ENCODE data around the gene SHOC1. TPM values are rescaled to one million over a fixed set of nuclear protein-coding genes. Genes with fewer than 3 reads are reported as not detected.

SHOC1 gene
- under 1 TPM in 1 of 4 donors, not detected in 3; 0.13 TPM for total RNA-seq

DNA sequence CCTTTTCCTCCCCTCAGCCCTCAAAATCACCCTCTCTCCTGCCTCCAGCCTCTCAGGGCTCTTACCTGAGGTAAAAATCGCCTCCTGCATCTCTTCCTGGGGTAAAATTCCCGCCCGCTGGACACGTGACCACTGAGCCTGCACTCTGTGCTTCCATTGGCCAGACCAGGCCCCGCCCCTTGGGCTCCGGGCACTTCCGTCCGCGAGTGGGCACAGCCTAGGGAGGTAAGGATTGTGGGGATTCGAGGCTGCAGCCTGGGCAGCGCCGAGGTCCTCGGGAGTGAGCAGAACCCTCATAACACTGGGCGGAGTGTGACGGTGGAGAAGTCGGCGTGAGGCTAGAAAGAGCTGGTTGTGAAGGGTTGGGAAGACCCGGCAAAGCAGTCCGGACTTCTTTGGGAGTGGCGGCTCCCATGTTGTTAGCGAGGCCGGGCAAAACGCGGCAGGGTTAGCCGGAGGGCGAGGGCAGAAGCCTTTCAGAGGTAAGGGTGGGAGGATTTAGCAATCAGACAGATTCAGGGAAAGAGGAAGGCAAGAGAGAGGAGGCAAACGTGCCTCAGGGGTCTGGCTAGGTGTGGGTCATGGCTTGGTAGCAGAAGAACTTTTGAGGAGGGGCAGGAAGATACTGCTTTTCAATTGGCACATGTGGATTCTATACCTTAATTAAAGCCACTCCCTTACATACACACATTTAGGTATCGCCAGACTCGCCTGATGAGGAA is at the start of gene SHOC1:
SHOC1 (minus strand) TSS at position 103 of the 722 bp plus-strand sequence. CDS start 3,519 bp downstream, outside the sequence.
- Histone ChIP-seq H3K4me3 (replicated peaks in 1 of 3) (no peak within 1 kb of the TSS), H3K36me3 (no peaks in the 10 kb centered on the region), H3K27ac (no peak within 1 kb of the TSS), H3K9me3 (no peaks in the 10 kb centered on the region), H3K4me1 (no peaks in the 10 kb centered on the region), H3K27me3 (no peaks in the 10 kb centered on the region)
- TF ChIP-seq, protein P1, sequence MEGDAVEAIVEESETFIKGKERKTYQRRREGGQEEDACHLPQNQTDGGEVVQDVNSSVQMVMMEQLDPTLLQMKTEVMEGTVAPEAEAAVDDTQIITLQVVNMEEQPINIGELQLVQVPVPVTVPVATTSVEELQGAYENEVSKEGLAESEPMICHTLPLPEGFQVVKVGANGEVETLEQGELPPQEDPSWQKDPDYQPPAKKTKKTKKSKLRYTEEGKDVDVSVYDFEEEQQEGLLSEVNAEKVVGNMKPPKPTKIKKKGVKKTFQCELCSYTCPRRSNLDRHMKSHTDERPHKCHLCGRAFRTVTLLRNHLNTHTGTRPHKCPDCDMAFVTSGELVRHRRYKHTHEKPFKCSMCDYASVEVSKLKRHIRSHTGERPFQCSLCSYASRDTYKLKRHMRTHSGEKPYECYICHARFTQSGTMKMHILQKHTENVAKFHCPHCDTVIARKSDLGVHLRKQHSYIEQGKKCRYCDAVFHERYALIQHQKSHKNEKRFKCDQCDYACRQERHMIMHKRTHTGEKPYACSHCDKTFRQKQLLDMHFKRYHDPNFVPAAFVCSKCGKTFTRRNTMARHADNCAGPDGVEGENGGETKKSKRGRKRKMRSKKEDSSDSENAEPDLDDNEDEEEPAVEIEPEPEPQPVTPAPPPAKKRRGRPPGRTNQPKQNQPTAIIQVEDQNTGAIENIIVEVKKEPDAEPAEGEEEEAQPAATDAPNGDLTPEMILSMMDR (IDR thresholded peaks at IDR 0.05) = no peak
- no peak for TF ChIP-seq POLR2A (IDR thresholded peaks at IDR 0.05)
- intact Hi-C loops (cut with DNase I) = no loop called here
- DNase-seq = no peak
- 87 to 93% methylated on average over 29 of the region's 29 CpGs for WGBS, 2 donors

DNA sequence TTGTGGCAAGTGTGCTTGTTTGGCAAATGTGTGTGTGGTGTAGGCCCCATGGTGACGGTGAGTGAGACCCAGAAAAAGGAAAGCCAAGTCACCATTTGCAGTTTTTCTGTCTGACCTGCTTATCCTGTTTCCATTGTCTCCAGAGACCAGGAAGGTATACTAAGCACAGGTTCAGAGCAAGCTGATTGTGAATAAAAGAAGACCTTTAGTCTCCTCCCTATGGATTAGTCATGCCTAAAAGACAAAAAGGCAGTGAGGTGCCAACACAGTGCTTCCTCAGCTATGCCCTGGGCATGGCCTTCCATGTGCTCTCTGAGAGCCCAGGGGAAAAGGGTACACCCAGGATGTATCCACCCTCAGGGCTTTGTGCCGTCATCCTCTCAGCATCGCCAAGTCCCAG is 49.2 kb upstream of the SHOC1 start:
- Histone ChIP-seq H3K9me3 (no peaks in the 10 kb centered on the region), H3K4me3 (replicated peaks in 1 of 3) (no peak overlapping the region), H3K27me3 (no peaks in the 10 kb centered on the region), H3K27ac (no peak overlapping the region), H3K4me1 (peaks cover 0 to 4% of the 10 kb centered on the region in 2 donors), H3K36me3 (no peaks in the 10 kb centered on the region)
- WGBS, 2 donors = 82 to 88% methylated on average over 3 of the region's 3 CpGs
- TF ChIP-seq, protein P1 (IDR thresholded peaks at IDR 0.05) = no peak
- no peak for TF ChIP-seq POLR2A (IDR thresholded peaks at IDR 0.05)
- no peak for DNase-seq
- intact Hi-C loops (cut with DNase I) = no loop called here

DNA sequence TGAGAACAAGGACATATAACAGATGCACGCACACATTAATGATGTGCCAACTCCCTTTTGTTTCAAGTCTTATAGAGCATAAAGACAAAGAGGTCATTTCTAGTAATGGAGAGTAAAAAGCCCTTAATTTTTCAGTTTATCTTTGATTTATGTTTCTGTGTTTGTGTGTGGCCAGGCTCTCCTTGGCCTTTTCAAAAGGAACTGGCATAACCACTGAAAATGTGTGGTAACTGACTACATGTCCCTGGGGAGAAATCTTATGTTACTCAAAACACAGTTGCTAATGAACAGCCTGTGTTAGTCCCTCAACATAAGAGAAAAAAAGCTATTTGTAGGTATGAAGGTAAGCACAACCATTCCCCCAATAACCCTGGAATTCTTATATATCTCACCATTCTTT is 47.6 kb upstream of the SHOC1 start:
- no peaks in the 10 kb centered on the region for H3K9me3 ChIP-seq
- H3K27ac ChIP-seq = no peak overlapping the region
- TF ChIP-seq POLR2A (IDR thresholded peaks at IDR 0.05) = no peak
- TF ChIP-seq, protein P1 (IDR thresholded peaks at IDR 0.05) = no peak
- H3K27me3 ChIP-seq = no peaks in the 10 kb centered on the region
- H3K4me3 ChIP-seq (replicated peaks in 1 of 3) = no peak overlapping the region
- peaks cover 0 to 4% of the 10 kb centered on the region in 2 donors for H3K4me1 ChIP-seq
- WGBS, 2 donors = 90 to 93% methylated on average over 1 of the region's 1 CpG
- DNase-seq = no peak
- no peaks in the 10 kb centered on the region for H3K36me3 ChIP-seq
- intact Hi-C loops (cut with DNase I) = no loop called here

DNA sequence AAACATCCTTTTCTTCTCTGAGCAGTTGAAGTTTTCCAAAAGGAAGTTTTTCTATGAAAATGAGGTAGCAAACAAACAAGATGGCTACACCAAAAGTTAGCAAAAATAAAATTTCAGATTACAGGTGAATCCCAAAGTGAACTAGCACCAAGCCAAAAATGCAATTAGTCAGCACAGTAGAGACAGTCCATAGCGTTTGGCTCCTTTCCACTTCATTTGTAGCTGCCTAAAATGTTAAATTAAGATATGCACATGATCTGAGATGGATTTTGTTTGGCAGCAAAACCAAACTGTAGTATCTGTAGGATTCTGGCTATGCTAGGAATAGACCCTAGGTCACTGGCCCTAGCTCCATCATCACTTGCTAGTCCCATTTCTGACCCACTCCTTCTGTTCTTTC is 45.7 kb upstream of the SHOC1 start:
- 74 to 86% methylated on average over 1 of the region's 1 CpG for WGBS, 2 donors
- no peak for DNase-seq
- H3K36me3 ChIP-seq = no peaks in the 10 kb centered on the region
- H3K9me3 ChIP-seq = no peaks in the 10 kb centered on the region
- intact Hi-C loops (cut with DNase I) = no loop called here
- TF ChIP-seq POLR2A (IDR thresholded peaks at IDR 0.05) = no peak
- TF ChIP-seq, protein P1 (IDR thresholded peaks at IDR 0.05) = no peak
- H3K4me1 ChIP-seq = peaks cover 0 to 4% of the 10 kb centered on the region in 2 donors
- no peaks in the 10 kb centered on the region for H3K27me3 ChIP-seq
- no peak overlapping the region for H3K4me3 ChIP-seq (replicated peaks in 1 of 3)
- H3K27ac ChIP-seq = no peak overlapping the region

DNA sequence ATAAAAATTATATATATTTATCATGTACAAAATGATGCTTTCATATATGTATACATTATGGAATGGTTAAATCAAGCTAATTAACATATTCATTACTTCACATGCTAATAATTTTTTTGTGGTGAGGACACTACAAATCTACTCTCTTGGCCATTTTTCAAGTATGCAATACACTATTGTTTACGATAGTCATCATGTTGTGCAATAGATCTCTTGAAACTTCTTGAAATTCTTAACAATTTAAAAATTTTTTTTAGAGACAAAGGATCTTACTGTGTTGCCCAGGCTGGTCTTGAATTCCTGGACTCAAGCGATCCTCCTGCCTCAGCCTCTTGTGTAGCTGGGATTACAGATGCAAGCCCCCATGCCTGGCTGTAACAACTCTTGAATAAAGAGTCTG is 45.2 kb upstream of the SHOC1 start:
- no peaks in the 10 kb centered on the region for H3K9me3 ChIP-seq
- intact Hi-C loops (cut with DNase I) = no loop called here
- peaks cover 0 to 4% of the 10 kb centered on the region in 2 donors for H3K4me1 ChIP-seq
- 75 to 79% methylated on average over 2 of the region's 2 CpGs for WGBS, 2 donors
- H3K27me3 ChIP-seq = no peaks in the 10 kb centered on the region
- H3K4me3 ChIP-seq (replicated peaks in 1 of 3) = no peak overlapping the region
- TF ChIP-seq POLR2A (IDR thresholded peaks at IDR 0.05) = no peak
- TF ChIP-seq, protein P1 (IDR thresholded peaks at IDR 0.05) = no peak
- no peaks in the 10 kb centered on the region for H3K36me3 ChIP-seq
- DNase-seq = no peak
- H3K27ac ChIP-seq = no peak overlapping the region
